Activated naive CD4-positive, alpha-beta T cell treated with anti-CD3 and anti-CD28 coated beads, Interleukin-2, amount 50 U/mL, for 16 hours (primary cell): ENCODE measurements around the gene DUOX2.
"Not testable (repeated sequence)": the region's sequence is repeated elsewhere in the genome, so short reads cannot be mapped to it uniquely, and the experiment has no call there.

Experiments
- DNase-seq: peaks from one replicate; pipeline ENCODE4 v3.0.0-alpha.2; 2020

DUOX2 gene

DNA sequence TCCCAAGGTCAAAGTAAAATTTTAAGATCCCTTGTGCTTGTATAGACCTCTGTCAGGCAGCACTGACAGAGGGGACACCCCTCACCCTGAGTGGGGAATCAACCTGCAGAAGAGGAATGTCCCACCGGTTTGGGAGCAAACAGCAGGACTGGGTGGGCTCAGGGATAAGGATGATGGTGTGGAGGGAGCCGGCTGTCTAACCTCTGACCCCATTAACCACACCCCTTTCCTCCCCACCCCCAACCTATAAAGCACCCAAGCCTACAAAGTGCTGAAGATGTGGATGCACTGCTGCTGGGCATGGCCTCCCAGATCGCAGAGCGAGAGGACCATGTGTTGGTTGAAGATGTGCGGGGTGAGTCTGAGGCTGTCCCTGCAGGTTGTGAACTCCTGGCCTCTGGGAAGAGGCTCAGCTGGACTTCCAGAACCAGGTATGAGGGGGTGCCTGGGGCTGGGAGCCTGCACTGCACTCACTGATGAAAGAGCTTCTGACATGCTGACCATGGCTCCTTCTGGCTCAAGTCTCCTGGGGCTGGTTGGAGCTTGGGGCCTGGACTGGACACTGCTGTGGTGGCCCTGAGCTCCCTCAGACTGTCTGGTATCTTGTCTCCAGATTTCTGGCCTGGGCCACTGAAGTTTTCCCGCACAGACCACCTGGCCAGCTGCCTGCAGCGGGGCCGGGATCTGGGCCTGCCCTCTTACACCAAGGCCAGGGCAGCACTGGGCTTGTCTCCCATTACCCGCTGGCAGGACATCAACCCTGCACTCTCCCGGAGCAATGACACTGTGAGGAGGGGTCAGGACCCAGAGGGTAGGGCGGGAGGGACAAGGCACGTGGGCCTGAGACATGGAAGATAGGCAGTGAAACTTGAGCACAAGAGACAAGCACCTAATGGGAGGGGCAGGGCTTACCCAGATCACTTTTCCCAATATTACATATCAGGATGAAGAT lies 25.1 kb upstream of the DUOX2 start:
- no peak for DNase-seq

DNA sequence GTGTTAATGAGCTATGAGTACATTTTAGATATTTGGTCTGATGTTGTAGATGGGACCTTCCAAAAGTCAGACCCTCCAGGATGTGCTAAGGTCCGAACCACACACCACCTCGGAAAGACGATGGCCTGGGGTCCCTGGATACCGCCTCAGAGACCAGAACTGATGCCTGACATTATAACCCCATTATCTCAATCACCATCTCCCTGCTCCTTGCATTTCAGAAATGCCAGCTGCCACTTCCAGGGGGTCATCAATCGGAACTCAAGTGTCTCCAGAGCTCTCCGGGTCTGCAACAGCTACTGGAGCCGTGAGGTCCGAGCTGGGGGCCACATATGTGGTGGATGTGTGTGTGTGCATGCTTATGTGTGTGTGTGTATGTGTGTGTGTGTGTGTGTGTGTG lies 23.7 kb upstream of the DUOX2 start:
- no peak for DNase-seq

DNA sequence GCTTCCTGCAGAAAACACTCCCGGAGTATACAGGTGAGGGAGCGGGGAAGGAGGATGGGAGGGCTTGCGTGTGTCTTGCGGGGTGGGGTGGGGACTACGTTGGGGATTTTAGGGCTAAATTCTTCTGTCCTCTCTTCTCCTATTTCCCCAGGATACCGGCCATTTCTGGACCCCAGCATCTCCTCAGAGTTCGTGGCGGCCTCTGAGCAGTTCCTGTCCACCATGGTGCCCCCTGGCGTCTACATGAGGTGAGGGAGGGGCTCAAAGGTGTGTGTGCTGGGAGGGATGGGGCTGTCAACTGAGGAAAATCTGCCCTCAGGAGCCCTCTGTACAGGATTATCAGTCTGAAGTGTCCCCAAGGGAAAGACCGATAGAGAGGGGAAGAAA lies 22.4 kb upstream of the DUOX2 start:
- DNase-seq, result peak; percentile 35

DNA sequence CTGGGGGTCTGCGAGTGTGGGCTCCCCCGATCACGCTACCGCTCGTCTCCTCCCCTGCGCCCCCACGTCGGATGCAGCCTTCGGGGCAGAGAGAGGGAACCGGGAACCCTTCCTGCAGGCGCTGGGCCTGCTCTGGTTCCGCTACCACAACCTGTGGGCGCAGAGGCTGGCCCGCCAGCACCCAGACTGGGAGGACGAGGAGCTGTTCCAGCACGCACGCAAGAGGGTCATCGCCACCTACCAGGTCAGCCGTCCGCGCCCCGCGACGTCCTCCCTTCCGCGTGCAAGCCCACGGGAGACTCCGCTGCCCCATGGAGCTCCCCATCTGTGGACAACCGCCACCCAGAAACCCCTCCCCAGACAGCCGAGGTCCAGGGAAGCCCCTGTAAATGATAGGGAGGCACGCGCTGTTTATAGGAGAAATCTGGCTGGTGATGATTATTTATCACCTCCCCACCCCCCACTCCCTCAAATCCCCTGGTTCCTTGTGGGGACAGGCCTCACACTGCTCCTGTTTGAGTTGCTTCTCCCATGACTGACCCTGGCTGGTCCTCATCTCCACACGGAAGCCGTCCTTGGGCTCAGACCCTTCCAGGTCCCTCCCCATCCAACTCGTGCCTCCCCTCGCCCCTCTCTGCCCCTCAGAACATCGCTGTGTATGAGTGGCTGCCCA lies 21.9 kb upstream of the DUOX2 start:
- DNase-seq, result not testable (repeated sequence)

DNA sequence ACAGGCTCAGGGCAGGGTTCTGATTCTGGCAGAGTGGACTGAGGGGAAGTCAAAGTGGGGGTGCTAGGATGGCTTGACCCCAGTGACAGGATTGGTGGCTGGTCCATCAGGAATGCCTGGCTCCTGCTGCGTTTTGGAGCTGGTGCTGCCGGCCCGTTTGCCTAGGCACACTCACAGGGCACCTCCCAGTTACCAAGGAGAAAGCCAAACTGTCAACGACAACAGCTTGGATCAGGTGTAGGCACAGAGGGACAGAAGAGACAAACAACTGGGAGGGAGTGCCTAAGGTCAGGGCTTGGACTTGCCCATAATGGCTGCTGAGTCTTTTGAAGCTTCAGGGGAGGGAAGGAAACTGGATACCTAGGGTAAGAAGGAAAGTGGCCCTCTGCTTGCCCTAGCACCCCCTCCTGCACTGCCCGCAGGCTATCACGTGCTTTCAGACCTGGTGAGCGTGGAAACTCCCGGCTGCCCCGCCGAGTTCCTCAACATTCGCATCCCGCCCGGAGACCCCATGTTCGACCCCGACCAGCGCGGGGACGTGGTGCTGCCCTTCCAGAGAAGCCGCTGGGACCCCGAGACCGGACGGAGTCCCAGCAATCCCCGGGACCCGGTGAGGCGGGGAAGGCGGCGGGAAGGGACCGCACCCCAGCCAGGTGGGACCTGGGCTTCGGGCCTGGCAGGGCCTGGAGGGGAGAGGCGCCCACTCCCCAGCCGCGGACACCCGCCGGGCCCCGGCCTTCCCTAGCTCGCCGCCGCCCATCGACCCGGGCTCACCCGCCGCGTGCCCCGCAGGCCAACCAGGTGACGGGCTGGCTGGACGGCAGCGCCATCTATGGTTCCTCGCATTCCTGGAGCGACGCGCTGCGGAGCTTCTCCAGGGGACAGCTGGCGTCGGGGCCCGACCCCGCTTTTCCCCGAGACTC lies 21.0 kb upstream of the DUOX2 start:
- peak; percentile 31 for DNase-seq

DNA sequence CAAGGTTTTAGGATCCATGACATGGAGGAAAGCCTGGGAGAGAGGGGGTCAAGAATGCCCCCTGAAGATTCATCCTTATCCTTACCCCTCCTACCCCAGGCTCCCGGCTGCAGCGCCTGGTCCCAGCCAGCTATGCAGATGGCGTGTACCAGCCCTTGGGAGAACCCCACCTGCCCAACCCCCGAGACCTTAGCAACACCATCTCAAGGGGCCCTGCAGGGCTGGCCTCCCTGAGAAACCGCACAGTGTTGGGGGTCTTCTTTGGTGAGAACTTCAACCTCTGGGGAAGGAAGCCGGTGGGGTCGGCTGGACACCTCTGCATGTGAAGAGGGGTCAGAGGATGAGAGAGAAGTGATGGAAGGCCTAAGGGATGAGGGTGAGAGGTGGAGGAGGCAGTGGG lies 20.1 kb upstream of the DUOX2 start:
- no peak for DNase-seq

DNA sequence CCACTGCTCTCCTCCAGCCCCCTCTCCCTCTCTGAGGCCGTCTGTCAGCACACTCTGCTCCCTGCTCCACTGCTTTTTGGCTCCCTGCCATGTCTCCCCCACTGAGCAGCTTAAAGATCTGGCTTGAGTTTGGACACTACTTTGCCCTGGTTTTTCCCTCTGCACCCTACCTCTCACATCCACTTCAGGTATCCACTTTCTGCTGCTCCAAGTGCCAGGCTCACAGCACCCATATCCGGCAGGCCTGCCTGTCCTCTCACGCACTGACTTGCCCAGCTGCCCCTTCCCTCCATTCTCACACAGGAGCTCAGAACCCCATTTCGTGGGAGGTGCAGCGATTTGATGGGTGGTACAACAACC lies 19.6 kb upstream of the DUOX2 start:
- no peak for DNase-seq

DNA sequence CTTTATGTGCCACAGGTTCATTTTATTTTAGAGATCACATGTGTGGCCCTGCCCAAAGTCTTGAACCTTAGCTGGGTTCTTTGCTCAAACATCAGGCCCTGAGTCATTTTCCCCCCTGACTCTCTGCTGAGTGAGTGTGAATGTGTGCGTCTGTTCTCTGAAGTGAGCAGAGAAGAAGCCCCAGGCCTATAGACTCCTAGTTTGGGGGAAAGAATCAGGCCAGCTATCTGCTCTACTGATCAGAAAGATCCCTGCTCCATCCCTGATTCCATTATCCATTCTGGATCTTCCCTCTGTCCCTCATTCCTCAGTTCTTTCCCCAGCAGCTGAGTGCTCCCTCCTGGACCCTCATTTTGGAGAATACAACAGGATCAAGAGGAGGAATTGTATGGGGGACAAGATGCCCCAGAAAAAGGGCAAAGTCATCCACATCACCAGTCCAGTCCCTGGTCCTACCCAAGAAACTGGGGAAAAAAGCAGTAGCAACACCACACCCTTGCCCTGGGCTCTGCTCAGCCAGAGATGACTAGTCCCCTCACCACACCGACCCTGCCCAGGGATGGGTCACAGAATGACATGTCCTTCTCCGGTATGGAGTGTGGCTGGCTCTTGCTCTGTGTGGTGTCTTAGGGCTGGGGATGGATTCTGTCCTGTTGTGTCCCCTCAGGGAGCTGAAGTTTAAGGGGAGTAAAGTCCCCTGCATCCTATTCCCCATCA lies 19.0 kb upstream of the DUOX2 start:
- no peak for DNase-seq

DNA sequence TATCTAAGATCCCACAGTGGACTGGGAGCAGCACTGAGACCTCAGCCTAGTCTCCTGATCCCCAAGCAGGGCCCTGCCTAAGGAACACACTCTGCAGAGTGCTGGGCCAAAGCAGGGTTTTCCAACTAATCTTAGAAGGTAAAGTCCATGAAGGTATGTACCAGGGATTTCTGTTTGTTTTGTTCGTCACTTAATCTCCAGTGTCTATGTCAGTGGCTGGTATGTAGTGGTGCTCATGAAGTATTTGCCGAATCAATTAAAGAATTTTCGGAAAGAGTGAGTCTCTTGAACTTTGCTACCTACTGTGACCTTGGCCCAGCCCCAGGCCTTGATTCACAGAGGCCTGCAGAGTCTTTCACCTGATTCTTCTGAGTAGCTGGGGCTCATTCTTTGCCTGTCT lies 17.5 kb upstream of the DUOX2 start:
- no peak for DNase-seq

DNA sequence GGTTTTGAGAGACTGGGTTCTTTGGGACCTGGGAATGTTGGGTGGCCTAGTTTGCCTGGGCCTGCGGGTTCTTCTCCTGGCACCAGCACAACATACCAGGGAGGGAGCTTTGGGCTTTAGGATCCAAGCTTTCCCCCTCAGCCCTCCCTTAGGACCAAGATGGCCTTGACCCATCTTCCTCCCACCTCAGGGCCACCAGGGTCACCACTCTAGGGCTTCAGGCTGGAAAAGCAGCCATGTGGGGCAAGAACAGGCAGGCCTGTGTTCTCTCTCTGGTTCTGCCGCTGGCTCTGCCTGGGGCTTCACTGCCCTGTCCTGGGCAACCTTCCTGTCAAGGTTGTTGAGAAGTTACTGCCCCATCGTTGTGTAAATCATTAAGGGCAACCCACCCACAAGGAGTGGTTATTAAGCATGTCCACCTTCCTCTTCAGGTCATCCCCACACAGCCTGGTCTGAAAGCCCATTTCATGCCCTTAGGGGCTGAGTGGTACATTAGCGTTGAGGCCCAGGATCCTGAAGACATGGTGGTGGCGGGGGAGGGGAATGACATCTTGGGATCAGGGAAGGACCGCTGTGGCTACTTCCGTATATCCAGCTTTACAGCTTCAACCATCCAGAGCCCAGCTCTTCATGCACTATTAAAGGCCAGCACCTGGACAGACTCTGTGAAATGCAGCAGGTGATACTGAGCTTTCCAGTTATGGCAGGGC lies 16.5 kb upstream of the DUOX2 start:
- DNase-seq, result no peak

DNA sequence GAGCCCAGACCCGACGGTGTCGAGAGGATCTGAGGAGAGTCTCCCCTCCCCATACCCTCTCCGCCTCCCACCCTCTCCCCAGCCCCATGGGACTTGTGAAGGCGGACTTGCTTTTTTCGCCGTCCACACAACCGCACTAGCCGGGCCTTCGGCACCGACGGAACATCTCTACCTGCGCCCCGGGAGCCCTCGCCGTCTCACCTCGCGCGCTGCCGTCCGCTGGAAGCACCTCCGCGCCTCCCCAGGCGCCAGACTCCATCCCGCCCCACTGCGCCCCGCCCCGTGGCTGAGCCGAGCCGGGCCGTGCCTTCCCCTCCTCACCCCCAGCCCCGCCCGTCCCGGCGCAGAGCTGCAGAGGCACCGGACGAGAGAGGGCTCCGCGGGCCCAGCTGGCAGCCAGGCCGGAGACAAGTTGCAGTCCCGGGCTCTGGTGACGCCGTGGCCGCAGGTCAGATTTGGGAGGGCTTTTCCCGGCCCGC lies 15.7 kb upstream of the DUOX2 start, which contains the start of the genes DUOX1 and DUOXA1:
Gene DUOX1 (plus strand): TSS at position 344 of the 479 bp plus-strand sequence. CDS start 1,973 bp downstream, outside the sequence.
Gene DUOXA1 (minus strand): TSS at position 229 of the 479 bp plus-strand sequence. CDS start 6,865 bp downstream, outside the sequence.
- peak; percentile 44 for DNase-seq

DNA sequence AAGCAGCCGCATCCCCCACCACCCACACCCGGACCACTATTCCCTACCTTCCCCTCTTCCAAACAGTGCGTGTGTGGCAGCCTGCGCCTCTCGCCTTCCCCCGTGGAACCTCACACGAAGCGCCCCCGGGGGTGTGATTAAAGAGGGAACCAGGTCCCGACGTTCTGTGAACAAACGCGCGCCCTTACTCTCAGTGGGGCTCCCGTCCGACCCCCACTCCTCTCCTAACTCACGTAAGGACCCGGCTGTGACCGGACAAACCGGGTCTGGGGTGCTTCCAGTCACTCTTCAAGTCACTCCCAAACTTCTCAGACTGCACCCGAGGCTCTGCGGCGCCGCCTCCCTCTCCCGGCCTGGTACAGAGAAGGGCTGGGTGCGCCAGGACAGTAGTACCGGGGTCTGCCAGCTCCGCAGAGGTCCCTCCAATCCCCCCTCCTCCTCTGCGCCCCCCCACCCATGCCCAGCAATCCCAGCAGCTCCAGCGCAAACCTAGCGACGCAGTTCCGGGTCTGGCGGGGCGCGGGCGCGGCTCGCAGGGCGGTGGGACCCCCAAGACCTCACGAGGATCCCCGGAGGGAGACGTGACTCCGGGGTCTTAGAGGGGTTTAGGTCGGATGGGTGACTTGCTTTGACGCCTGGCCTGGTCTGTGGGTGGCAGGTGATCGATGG lies 15.1 kb upstream of the DUOX2 start:
- no peak for DNase-seq

DNA sequence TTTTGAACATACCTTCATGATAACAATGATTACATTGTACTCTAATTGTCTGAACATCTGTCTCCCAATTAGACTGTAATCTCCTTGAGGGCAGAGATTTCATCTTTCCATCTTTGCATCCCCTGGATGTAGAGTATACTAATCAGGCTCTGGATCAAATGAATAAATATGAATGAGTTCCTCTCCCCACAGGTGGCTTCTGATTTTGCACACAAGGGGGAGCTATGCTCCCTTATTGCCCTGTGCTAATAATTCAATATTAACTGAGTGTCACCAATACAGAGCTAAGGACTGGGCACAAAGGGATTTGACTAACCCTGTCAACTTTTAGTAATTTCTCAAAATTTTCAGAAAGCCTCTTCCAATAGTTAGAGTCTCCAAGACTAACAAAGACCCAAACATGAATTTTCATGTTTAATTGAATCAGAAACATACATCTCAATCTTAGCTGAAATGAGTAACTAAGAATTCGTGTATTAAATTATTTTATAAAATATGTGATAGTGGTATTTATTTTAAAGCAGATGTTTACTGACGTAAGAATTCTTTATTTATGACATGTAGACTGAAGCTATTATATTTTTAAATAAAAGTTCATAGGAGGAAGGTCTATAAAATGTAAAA lies 12.7 kb upstream of the DUOX2 start:
- peak; percentile 50 for DNase-seq

DNA sequence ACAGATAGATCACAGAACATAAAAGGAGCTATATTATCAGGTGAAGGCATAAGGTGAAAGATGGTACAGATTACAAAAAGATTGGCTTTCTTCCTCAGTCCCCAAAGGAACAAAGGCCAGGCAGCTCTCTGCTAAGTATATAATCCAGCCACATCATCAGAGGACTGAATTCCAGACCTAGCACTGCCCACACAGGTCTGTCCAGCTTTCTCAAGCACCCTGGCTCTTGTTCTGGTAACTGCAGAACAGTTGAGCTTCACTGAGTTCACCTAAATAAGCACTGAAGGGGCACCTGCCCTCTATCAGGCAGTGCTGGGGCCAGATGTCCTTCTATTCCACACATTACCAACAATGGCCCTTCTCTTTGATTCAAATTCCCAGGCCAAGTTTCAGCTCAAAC lies 9.4 kb upstream of the DUOX2 start:
- DNase-seq, result no peak

DNA sequence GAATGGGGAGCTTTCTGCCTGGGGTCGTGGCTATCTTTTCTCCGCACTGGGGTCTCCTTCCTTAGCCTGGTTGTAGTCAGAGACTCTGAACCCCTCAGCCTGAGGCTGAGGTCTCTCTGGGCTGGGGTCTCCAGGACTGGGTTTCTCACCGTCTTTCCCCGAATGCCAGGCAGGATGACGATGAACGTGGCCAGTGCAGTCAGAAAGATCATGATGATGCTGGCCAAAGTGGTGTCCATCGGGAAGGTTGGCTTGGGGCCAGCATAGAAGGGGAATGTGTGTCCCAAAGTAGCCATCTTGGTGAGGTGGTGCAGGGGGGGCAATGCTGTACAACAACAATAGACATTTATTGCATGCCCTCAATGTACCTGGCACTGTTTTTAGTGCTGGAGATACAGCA lies 8.7 kb upstream of the DUOX2 start:
- DNase-seq, result no peak

DNA sequence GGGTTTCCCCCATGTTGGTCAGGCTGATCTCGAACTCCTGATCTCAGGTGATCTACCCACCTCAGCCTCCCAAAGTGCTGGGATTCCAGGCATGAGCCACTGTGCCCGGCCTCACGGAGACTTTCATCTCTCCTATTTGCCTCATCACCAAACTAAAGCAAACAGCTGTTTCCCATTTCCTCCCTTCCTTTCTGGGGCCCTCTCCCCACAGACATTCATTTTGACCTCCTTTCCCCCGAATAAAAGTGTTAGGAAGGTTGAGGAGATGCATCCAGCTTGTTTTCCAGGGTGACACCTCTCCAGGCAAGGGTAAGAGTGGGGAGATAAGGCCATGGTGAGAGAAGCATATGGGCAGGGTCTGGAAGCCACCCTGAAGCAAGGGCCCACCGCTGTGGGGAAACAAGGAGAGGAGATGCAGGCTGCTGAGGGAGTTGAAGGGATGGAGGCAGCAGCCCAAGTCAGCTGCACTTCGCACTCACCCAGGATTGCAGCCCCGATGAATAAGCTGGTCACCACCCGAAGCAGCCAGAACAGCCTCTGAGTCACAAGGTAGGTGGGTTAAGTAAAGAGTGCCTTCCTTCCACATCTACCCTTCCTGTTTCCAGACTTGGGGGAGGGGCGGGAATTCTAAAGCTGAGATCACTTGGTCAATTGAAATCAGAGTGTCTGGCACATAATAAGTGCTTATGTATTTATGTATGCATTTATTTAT lies 7.9 kb upstream of the DUOX2 start:
- no peak for DNase-seq

DNA sequence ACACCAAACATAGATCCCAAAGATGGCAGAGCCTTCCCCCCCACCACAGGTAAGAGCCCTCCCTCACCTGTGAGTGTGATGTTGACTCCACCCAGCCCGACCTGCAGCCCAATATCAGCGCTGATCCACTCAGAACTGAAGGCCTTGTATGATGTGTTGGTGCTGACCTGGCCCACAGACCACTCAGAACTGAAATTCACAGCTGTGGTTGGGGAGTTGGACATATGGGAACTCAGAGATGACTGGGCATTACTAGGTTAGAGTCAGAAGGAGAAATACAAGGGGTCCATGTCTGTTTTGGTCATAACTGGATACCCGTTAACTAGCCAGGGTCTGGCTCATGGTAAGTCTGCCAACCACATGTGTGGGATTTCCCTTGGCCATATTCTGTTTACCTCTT lies 7.0 kb upstream of the DUOX2 start:
- no peak for DNase-seq

DNA sequence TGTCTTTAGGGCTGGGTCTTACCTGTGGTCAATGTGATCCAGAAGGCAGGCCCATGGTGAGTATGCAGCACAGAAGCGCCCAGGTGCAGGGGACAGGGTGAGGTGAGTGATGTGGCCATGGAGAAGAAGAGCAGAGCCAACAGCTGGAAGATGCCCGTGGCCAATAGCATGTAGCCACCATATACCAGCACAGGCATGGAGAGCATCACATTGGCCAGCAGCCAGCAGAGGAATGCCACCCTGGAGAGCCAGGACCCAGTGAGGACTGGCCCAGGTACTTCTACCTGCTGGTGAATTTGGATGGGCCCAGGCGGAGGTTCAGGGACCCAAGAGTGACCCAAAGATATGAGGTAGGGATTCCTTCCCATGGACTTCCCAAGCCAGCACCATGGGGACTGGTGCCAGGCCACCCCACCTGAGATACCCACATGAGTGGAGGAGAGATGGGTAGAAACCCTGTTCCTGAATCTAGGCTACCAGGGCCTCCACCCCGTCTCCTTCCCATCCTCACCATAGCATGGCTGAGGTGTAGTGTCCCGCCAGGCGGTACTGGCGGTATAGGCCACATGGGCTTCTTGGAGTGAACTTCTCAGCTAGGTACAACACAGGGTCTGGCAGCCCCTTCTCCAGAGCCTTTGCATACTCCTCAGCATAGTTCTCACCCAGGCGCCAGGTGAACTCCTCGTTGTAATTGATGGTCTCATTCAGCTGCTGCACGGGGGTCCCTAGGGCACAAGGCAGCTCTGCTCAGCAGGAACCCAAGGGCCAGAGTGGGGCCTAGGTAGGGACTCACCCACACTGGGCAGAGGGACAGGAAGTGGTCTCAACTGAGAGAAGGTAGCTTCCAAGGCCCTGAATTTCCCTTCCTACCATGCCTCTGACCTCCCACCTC lies 6.4 kb upstream of the DUOX2 start:
- DNase-seq, result no peak

DNA sequence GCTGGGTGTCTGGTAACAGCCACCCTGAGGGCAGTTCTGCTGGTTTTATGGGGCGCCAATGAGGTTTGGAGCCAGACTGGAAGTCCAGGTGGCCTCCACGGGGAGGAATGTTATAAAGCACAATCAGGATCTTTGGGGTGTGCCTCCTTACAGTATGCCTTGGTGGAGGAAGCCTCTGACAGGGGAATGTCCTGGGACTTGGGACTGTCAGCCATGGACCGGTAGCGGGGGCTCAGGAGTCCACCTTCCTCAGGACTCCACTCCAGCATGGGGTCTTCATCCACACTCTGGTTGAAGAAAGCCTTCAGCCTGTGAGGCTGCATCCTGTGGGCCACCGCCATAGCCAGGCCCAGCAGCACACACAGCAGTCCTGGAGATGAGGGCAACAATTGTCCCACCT lies 5.0 kb upstream of the DUOX2 start:
- no peak for DNase-seq
